ENCODE measurements around the gene SLC19A3. TPM values are rescaled to one million over a fixed set of nuclear protein-coding genes. Genes with fewer than 3 reads are reported as not detected.

The SLC19A3 gene
- total RNA-seq, 1 donor from 2014 or later: not detected

DNA sequence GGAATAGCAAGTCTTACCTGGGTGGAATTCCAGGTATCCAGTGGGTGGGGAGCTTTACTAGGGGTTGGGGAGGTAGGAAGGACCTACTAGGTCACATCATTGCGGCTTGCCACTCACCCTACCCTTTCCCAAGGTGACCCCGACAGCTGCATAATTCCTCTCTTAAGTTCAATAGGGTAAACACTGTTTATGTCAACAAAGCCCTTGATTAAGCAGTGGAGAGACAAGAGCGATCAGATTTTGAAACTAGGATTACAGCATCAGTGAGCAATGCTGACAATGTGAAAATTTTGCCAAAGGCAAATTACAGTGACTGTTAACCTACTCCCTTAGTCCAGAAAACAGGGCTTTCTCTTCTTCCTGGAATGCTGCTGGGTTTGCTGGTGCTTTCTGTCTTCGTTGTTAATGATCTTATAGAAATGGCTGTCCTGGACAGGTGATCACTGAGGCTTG is 14.5 kb downstream of the SLC19A3 start:
- DNase-seq: no peak
- H3K27me3 Mint-ChIP-seq: peaks cover 11% of the 10 kb centered on the region
- TF ChIP-seq, protein P1, sequence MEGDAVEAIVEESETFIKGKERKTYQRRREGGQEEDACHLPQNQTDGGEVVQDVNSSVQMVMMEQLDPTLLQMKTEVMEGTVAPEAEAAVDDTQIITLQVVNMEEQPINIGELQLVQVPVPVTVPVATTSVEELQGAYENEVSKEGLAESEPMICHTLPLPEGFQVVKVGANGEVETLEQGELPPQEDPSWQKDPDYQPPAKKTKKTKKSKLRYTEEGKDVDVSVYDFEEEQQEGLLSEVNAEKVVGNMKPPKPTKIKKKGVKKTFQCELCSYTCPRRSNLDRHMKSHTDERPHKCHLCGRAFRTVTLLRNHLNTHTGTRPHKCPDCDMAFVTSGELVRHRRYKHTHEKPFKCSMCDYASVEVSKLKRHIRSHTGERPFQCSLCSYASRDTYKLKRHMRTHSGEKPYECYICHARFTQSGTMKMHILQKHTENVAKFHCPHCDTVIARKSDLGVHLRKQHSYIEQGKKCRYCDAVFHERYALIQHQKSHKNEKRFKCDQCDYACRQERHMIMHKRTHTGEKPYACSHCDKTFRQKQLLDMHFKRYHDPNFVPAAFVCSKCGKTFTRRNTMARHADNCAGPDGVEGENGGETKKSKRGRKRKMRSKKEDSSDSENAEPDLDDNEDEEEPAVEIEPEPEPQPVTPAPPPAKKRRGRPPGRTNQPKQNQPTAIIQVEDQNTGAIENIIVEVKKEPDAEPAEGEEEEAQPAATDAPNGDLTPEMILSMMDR (IDR thresholded peaks at IDR 0.05): no peak
- CTCF ChIA-PET: no interaction called here
- intact Hi-C loops (cut with micrococcal nuclease): no loop called here
- no peak for ATAC-seq (ENCODE audit: low read depth)
- peaks cover 4% of the 10 kb centered on the region for H3K9me3 Mint-ChIP-seq
- POLR2A ChIA-PET: no interaction called here
- no peaks in the 10 kb centered on the region for H3K36me3 Mint-ChIP-seq (ENCODE audit: low read depth)
- H3K4me1 Mint-ChIP-seq: no peaks in the 10 kb centered on the region
- no peak overlapping the region for H3K27ac Mint-ChIP-seq
- H3K4me3 Mint-ChIP-seq: no peak overlapping the region

DNA sequence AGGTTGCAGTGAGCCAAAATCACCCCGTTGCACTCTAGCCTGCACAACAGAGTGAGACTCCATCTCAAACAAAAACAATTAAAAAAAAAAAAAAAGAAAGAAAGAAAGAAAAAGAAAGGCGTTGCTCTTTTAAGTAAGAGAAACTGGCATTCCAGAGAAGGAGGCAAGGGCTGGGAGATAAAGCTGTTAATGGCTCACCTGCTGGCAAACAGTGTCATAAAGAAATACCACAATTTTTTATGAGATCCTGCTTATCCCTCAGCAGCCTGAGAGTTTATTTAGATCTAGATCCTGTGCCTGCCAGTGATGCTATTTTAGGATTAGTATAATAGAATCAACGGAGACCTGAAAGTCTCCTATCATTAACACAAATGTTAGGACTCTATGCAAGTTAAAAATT is 16.3 kb downstream of the SLC19A3 start:
- intact Hi-C loops (cut with micrococcal nuclease): no loop called here
- no peak for ATAC-seq (ENCODE audit: low read depth)
- H3K9me3 Mint-ChIP-seq: peaks cover 4% of the 10 kb centered on the region

DNA sequence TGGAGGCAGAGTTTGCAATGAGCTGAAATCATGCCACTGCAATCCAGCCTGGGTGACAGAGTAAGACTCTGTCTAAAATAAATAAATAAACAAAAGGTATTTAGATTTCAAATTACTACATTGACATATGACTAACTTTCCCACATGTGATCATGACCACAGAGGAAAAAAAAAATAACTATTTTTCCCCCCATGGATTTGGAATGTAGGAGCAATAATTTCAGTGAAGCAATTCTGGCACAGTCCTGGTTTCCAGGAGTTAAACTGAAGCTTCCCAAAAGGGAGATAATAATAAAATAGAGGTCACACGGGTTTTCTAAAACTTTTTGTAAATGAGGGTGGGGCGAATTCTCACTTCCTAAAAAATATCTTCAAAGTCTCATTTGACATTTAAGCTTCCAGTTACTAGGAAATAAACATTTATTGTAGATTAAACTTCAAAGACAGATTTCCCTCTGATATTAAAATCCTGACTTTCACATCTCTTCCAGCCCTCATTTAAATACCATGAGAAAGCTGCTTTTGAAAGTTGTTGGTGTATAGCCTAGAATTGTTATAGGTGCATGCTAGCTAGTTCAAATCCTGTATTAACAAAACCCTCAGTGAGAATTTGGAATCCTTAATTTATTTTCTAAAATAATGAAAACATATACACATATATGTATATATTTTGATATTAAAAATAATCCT is 20.7 kb downstream of the SLC19A3 start:
- Mint-ChIP-seq H3K4me1 (peaks cover 4% of the 10 kb centered on the region), H3K4me3 (no peak overlapping the region), H3K27ac (no peak overlapping the region), H3K36me3 (ENCODE audit: low read depth) (no peaks in the 10 kb centered on the region), H3K27me3 (peaks cover 8% of the 10 kb centered on the region), H3K9me3 (peaks cover 1% of the 10 kb centered on the region)
- DNase-seq: no peak
- intact Hi-C loops (cut with micrococcal nuclease): no loop called here
- ChIA-PET CTCF (no interaction called here), POLR2A (no interaction called here)
- TF ChIP-seq, protein P1 (IDR thresholded peaks at IDR 0.05): no peak
- ATAC-seq (ENCODE audit: low read depth): no peak

More for the DNA sequence above, 16.3 kb downstream of the SLC19A3 start:
- Mint-ChIP-seq H3K27ac (no peak overlapping the region), H3K36me3 (ENCODE audit: low read depth) (no peaks in the 10 kb centered on the region), H3K4me3 (no peak overlapping the region), H3K27me3 (peaks cover 11% of the 10 kb centered on the region), H3K4me1 (peaks cover 4% of the 10 kb centered on the region)
- no peak for DNase-seq
- CTCF ChIA-PET: no interaction called here
- TF ChIP-seq, protein P1 (IDR thresholded peaks at IDR 0.05): no peak
- POLR2A ChIA-PET: no interaction called here

DNA sequence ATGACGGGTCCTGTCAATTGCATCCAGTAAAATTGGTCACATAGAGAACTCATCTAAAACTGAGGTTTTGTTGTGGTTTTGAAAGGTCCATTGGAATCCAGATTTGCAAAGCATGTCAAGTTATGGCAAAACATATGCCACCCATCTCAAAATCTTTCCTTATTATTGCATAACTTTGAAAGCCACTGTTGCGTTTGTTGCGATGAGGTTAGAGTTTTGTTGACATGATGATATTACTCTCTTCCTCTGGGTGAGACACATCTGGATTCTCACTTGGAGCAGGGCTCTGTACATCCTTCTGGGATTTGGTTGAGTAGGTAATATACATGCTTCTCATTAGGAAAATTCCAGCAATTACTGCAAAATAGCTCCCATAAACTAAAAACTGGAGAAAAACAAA is 30.6 kb downstream of the SLC19A3 start:
- Mint-ChIP-seq H3K9me3 (no peaks in the 10 kb centered on the region), H3K36me3 (ENCODE audit: low read depth) (no peaks in the 10 kb centered on the region), H3K4me1 (no peaks in the 10 kb centered on the region), H3K4me3 (no peak overlapping the region), H3K27ac (no peak overlapping the region), H3K27me3 (peaks cover 22% of the 10 kb centered on the region)
- no peak for ATAC-seq (ENCODE audit: low read depth)
- intact Hi-C loops (cut with micrococcal nuclease): no loop called here
- DNase-seq: no peak
- CTCF ChIA-PET: no interaction called here
- TF ChIP-seq, protein P1 (IDR thresholded peaks at IDR 0.05): no peak
- POLR2A ChIA-PET: no interaction called here

DNA sequence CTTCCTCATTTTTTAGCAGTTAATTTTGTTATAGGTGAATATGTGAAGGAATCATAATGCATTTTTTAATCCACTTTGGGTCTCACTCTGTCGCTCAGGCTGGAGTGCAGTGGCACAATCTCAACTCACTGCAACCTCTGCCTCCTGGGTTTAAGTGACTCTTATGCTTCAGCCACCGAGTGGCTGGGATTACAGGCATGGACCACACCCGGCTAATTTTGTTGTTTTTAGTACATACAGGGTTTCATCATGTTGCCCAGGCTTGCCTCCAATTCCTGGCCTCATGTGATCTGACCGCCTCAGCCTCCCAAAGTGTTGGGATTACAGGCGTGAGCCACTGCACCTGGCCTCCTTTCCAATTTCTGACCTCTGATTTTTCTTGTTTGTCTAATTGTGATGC is 33.6 kb downstream of the SLC19A3 start:
- Mint-ChIP-seq H3K27ac (no peak overlapping the region), H3K4me1 (no peaks in the 10 kb centered on the region), H3K9me3 (no peaks in the 10 kb centered on the region), H3K36me3 (ENCODE audit: low read depth) (no peaks in the 10 kb centered on the region), H3K4me3 (no peak overlapping the region), H3K27me3 (peaks cover 15% of the 10 kb centered on the region)
- POLR2A ChIA-PET: no interaction called here
- DNase-seq (no peak), ATAC-seq (ENCODE audit: low read depth) (no peak)
- CTCF ChIA-PET: no interaction called here
- TF ChIP-seq, protein P1 (IDR thresholded peaks at IDR 0.05): no peak
- intact Hi-C loops (cut with micrococcal nuclease): no loop called here

All from activated B cell treated with CpG ODN at 0.5 μM for 24 hours (primary cell).